Uterus (tissue), 2 donors: Measurements from ENCODE around the gene GRM1.

Experiments used
- POLR2A ChIP-seq, 2 donors: fragments of 450-650 bp; IDR thresholded peaks; one replicate each; pipeline ENCODE4 v1.6.1; 2016; ENCODE audit warnings: antibody characterized with exemption in 2 of 2, mild to moderate bottlenecking in 1 of 2, moderate library complexity in 1 of 2
- TF ChIP-seq, protein P1 (sequence below), 4 experiments: fragments of 200-600 bp in 2 of 4; fragments of 450-650 bp in 2 of 4; sonication (generic) in 2 of 4; IDR thresholded peaks; one replicate each; pipeline ENCODE4 v1.5.1; 2016 to 2019; ENCODE audit warnings: antibody characterized with exemption in 4 of 4, mild to moderate bottlenecking in 2 of 4, moderate library complexity in 1 of 4

DNA sequence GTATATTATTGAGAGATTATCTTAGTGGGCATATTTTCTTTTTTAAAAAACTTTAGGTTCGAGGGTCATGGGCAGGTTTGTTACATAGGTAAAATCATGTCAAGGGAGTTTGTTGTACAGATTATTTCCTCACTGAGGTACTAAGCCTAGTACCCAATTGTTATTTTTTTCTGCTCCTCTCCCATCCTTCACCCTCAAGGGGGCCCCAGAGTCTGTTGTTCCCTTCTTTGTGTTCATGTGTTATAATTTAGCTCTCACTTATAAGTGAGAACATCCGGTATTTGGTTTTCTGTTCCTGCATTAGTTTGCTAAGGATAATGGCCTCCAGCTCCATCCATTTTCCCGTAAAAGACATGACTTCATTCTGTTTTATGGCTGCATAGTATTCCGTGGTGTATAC is 266.8 kb downstream of the GRM1 start:
- TF ChIP-seq, protein P1, sequence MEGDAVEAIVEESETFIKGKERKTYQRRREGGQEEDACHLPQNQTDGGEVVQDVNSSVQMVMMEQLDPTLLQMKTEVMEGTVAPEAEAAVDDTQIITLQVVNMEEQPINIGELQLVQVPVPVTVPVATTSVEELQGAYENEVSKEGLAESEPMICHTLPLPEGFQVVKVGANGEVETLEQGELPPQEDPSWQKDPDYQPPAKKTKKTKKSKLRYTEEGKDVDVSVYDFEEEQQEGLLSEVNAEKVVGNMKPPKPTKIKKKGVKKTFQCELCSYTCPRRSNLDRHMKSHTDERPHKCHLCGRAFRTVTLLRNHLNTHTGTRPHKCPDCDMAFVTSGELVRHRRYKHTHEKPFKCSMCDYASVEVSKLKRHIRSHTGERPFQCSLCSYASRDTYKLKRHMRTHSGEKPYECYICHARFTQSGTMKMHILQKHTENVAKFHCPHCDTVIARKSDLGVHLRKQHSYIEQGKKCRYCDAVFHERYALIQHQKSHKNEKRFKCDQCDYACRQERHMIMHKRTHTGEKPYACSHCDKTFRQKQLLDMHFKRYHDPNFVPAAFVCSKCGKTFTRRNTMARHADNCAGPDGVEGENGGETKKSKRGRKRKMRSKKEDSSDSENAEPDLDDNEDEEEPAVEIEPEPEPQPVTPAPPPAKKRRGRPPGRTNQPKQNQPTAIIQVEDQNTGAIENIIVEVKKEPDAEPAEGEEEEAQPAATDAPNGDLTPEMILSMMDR (IDR thresholded peaks at IDR 0.05): no peak
- no peak for TF ChIP-seq POLR2A (IDR thresholded peaks at IDR 0.05)
